Thoracic aorta (tissue), 2 donors: ENCODE measurements around the gene MAPK10. TPM values are rescaled to one million over a fixed set of nuclear protein-coding genes. Genes with fewer than 3 reads are reported as not detected.

Experiments
- ATAC-seq: fragments of 150-250 bp; one replicate; pipeline ENCODE4 v1.8.0; 2017; ENCODE audit warnings: low read depth; ENCODE audit not compliant: insufficient number of reproducible peaks, low FRiP score
- DNase-seq: peaks from one replicate; pipeline ENCODE4 v3.0.0-alpha.2; 2020; ENCODE audit warnings: low spot score
- H3K27ac ChIP-seq, 2 donors: fragments of 200-600 bp; sonication (generic); 1 replicate in 1 of 2; 2 replicates in 1 of 2; pipeline ENCODE4 v1.5.1; 2016; ENCODE audit warnings: mild to moderate bottlenecking in 2 of 2, moderate library complexity in 2 of 2
- H3K27me3 ChIP-seq: fragments of 200-600 bp; sonication (generic); replicated peaks from 2 replicates; pipeline ENCODE4 v1.6.0; 2016; ENCODE audit warnings: mild to moderate bottlenecking; ENCODE audit not compliant: insufficient read depth
- H3K36me3 ChIP-seq: fragments of 200-600 bp; sonication (generic); one replicate; pipeline ENCODE4 v1.5.1; 2016
- H3K4me1 ChIP-seq, 2 donors: fragments of 200-600 bp; sonication (generic); 1 replicate in 1 of 2; 2 replicates in 1 of 2; pipeline versions ENCODE4 v1.5.1 to v1.6.0; 2016; ENCODE audit warnings: low read depth in 2 of 2, mild to moderate bottlenecking in 1 of 2; ENCODE audit not compliant: control insufficient read depth in 1 of 2
- H3K4me3 ChIP-seq: fragments of 200-600 bp; sonication (generic); 2 replicates; pipeline ENCODE4 v1.5.1; 2016; ENCODE audit warnings: mild to moderate bottlenecking
- H3K9me3 ChIP-seq: fragments of 200-600 bp; sonication (generic); 2 replicates; pipeline ENCODE4 v1.5.1; 2016
- total RNA-seq, 2 donors: library from RNA; depleted of rRNA; stranded (reverse); fragments of >200 nt; gene quantifications; one replicate each; pipeline versions ENCODE4 v1.1.0 to v1.2.3, GENCODE V29; 2016
- TF ChIP-seq, protein P1 (sequence below): fragments of 200-600 bp; sonication (generic); IDR thresholded peaks from one replicate; pipeline ENCODE4 v1.5.1; 2019; ENCODE audit warnings: antibody characterized with exemption

The MAPK10 gene
- total RNA-seq, 2 donors from 2014 or later, result 28.8 to 44.7 TPM

DNA sequence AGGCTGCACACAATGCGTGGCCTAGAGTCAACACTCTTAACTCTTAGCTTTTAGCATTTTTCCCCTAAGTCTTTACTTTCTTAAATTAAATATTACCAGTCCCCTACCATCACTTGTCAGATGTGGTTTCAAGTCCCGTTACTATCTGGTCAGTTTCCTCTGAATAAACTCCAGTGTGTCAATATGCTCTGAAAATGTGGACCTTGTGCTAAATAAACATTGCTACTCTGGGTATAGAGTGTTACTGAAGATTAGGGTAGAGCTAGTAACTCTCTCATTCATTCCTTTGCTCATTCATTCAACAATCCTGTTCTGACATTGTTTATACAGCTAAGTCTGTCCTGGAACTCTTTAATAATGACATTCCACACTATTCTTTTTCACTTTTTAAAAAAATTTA lies 251.0 kb downstream of the MAPK10 start:
- no peaks in the 10 kb centered on the region for H3K27me3 ChIP-seq

DNA sequence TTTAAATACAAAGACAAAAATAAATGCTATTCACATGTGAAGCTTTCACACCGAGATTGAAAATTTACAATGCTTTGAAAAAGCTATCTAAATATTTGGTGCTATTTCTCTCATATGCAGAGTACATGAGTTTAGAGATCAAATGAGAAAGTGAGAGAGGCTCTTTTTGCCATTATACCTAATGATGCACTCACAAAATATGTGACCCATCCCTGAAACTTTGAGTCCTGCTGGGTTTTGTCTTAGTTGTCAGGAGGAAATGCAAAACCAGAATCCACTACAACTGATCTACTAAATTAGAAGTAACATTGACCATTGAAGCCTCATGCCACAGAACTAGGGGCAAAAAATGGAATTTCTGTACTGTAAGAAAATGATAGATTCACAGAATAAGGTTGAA lies 251.7 kb downstream of the MAPK10 start:
- no peaks in the 10 kb centered on the region for H3K36me3 ChIP-seq

More for the DNA sequence above, 251.0 kb downstream of the MAPK10 start:
- Histone ChIP-seq H3K36me3 (no peaks in the 10 kb centered on the region), H3K4me1 (peaks cover 3 to 9% of the 10 kb centered on the region in 2 donors), H3K4me3 (no peak overlapping the region), H3K27ac (no peak overlapping the region), H3K9me3 (peaks cover 3% of the 10 kb centered on the region)
- TF ChIP-seq, protein P1, sequence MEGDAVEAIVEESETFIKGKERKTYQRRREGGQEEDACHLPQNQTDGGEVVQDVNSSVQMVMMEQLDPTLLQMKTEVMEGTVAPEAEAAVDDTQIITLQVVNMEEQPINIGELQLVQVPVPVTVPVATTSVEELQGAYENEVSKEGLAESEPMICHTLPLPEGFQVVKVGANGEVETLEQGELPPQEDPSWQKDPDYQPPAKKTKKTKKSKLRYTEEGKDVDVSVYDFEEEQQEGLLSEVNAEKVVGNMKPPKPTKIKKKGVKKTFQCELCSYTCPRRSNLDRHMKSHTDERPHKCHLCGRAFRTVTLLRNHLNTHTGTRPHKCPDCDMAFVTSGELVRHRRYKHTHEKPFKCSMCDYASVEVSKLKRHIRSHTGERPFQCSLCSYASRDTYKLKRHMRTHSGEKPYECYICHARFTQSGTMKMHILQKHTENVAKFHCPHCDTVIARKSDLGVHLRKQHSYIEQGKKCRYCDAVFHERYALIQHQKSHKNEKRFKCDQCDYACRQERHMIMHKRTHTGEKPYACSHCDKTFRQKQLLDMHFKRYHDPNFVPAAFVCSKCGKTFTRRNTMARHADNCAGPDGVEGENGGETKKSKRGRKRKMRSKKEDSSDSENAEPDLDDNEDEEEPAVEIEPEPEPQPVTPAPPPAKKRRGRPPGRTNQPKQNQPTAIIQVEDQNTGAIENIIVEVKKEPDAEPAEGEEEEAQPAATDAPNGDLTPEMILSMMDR, result no peak
- DNase-seq (no peak), ATAC-seq (no peak)

DNA sequence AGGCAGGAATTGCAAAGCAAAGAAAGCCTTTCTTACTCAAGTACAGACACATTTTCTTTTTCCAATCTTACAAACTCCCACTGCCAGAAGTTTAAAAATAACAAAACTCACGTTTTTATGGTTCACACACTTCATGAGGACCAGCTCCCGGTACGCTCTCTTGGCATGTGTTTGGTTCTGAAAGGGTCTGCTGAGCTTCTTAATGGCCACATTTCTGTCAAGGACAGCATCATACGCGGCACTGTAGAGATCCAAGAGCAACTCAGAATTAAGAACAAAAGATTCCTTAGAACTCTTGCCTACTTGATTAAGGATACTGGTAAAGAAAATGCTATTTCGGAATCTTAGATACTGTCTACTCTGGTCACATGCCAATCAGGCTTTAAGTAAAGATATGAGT lies 252.7 kb downstream of the MAPK10 start:
- H3K9me3 ChIP-seq, result peaks cover under 1% of the 10 kb centered on the region
- H3K4me1 ChIP-seq, result peaks cover 3 to 9% of the 10 kb centered on the region in 2 donors
- ATAC-seq (no peak), DNase-seq (no peak)
- H3K4me3 ChIP-seq, result peak overlapping the region; percentile 46
- TF ChIP-seq, protein P1, result no peak
- H3K27ac ChIP-seq, result peak overlapping the region in 1 of 2 donors; percentile 33
- no peaks in the 10 kb centered on the region for H3K36me3 ChIP-seq
- H3K27me3 ChIP-seq, result no peaks in the 10 kb centered on the region

More for the DNA sequence above, 251.7 kb downstream of the MAPK10 start:
- no peak overlapping the region for H3K4me3 ChIP-seq
- no peak overlapping the region for H3K27ac ChIP-seq
- DNase-seq (no peak), ATAC-seq (no peak)
- TF ChIP-seq, protein P1, result no peak
- peaks cover 3 to 9% of the 10 kb centered on the region in 2 donors for H3K4me1 ChIP-seq
- H3K9me3 ChIP-seq, result peaks cover 3% of the 10 kb centered on the region
- H3K27me3 ChIP-seq, result no peaks in the 10 kb centered on the region

DNA sequence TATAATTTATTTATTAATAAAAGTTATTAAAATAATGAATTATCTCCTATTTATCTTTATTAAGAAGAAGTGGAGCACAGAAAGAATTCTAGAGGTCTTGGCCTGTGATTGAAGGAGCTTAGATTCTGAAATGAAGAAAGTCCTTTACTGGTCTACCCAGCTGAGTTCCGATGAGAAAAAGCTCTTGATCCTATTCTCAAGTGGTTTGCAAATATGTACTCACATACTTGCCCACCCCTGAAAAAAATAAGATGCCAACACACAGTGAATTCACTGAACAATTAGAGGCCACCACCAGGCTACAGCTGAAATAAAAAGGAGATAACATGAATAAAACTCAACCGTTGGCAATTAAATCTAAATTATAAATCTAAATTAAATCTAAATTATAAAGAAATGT lies 253.4 kb downstream of the MAPK10 start:
- H3K4me3 ChIP-seq, result peak overlapping the region; percentile 46
- peaks cover 3 to 9% of the 10 kb centered on the region in 2 donors for H3K4me1 ChIP-seq
- no peaks in the 10 kb centered on the region for H3K36me3 ChIP-seq
- H3K27ac ChIP-seq, result no peak overlapping the region
- ATAC-seq, result no peak
- TF ChIP-seq, protein P1, result no peak
- no peaks in the 10 kb centered on the region for H3K9me3 ChIP-seq
- H3K27me3 ChIP-seq, result no peaks in the 10 kb centered on the region
- DNase-seq, result no peak

DNA sequence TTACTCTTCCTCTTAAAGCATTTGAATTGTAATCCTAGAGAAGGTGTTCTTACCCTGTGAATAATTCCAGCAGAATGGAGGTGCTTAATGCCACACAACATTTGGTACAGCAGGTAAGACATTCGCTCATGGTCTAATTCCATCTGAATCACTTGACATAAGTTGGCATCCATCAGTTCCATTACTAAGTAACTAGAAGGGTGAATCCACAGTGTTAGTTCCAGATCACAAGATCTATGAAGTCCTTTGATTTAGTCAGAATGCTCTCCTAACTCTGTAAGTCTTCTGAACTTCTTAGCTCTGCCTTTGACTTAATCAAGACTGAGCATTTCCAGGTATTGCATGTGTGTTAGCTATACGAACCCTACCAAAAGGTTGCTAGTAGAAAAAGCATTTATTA lies 258.0 kb downstream of the MAPK10 start:
- no peaks in the 10 kb centered on the region for H3K36me3 ChIP-seq
- TF ChIP-seq, protein P1, result no peak
- ATAC-seq, result no peak

More for the DNA sequence above, 258.0 kb downstream of the MAPK10 start:
- DNase-seq, result no peak
- H3K4me3 ChIP-seq, result no peak overlapping the region
- no peaks in the 10 kb centered on the region for H3K27me3 ChIP-seq
- no peaks in the 10 kb centered on the region for H3K9me3 ChIP-seq
- H3K27ac ChIP-seq, result no peak overlapping the region
- H3K4me1 ChIP-seq, result peaks cover 2 to 3% of the 10 kb centered on the region in 2 donors
